NCI-H187 (cell line): Measurements from ENCODE around the gene RABL6.
"Not testable (repeated sequence)": the region's sequence is repeated elsewhere in the genome, so short reads cannot be mapped to it uniquely, and the experiment has no call there.

Source experiments
- DNase-seq, 2 experiments: peaks; one replicate each; lab custom pipeline; 2025; lab: John Stamatoyannopoulos, UW

Gene RABL6

GRCh38 chr9:136835932-136836904, 28.5 kb downstream of the RABL6 start:
- DNase-seq, result no peak

GRCh38 chr9:136837146-136837855, 29.6 kb downstream of the RABL6 start:
- no peak for DNase-seq

GRCh38 chr9:136837856-136838277, 30.1 kb downstream of the RABL6 start:
- DNase-seq, result not testable (repeated sequence)

GRCh38 chr9:136838314-136839228, 30.8 kb downstream of the RABL6 start:
- DNase-seq, result no peak

GRCh38 chr9:136839229-136840139, 31.7 kb downstream of the RABL6 start:
- DNase-seq, result no peak

GRCh38 chr9:136840140-136840876, 32.6 kb downstream of the RABL6 start:
- DNase-seq, result peak in 1 of 2 experiments; percentile 8

GRCh38 chr9:136840877-136841645, 33.3 kb downstream of the RABL6 start:
- peak; percentile 10 to 49 for DNase-seq

- not testable (repeated sequence) for DNase-seq
These were observed 34.1 kb downstream of the RABL6 start for GRCh38 chr9:136841646-136842379.

GRCh38 chr9:136842380-136842948, 34.7 kb downstream of the RABL6 start, which contains the start of gene AJM1:
Gene AJM1 (plus strand): TSS chr9:136842478. CDS start chr9:136844415, 1,937 bp downstream.
- peak in 1 of 2 experiments; percentile 26 for DNase-seq

- not testable (repeated sequence) for DNase-seq
These were observed 35.5 kb downstream of the RABL6 start for GRCh38 chr9:136843159-136843800.

- not testable (repeated sequence) for DNase-seq
These were observed 36.3 kb downstream of the RABL6 start for GRCh38 chr9:136843801-136844740.

- DNase-seq, result no peak
These were observed 37.2 kb downstream of the RABL6 start for GRCh38 chr9:136844761-136845464.

- no peak for DNase-seq
These were observed 37.9 kb downstream of the RABL6 start for GRCh38 chr9:136845465-136846260.

GRCh38 chr9:136846376-136847087, 38.8 kb downstream of the RABL6 start:
- DNase-seq, result no peak
